ENCODE data around the gene CHMP3.
"Not testable (repeated sequence)": the region's sequence is repeated elsewhere in the genome, so short reads cannot be mapped to it uniquely, and the experiment has no call there.

CHMP3 gene

DNA sequence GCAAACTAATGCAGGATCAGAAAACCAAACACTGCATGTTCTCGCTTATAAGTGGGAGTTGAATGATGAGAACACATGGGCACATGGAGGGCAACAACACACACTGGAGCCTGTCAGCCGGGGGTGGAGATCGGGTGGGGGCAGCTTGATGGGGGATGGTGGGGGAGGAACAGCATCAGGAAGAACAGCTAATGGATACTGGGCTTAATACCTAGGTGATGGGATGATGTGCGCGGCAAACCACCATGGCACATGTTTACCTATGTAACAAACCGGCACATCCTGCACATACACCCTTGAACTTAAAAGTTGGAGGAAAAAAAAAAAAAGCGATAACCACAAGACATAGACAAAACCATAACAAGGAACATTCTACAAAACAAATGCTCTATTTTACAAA is 10.4 kb downstream of the CHMP3 start:
- intact Hi-C loops (cut with DNase I), result no loop called here
- DNase-seq, result no peak

- peak in 1 of 10 donors; percentile 67 for DNase-seq
- intact Hi-C loops (cut with DNase I), result not testable (repeated sequence)
These were observed 13.1 kb downstream of the CHMP3 start for GRCh38 chr2:86549963-86550725.

GRCh38 chr2:86549440-86549839 is 13.8 kb downstream of the CHMP3 start:
- peak in 2 of 10 donors; percentile 20 to 52 for DNase-seq
- intact Hi-C loops (cut with DNase I), result not testable (repeated sequence)

- peak in 1 of 10 donors; percentile 73 for DNase-seq
- intact Hi-C loops (cut with DNase I), result not testable (repeated sequence)
These were observed 14.3 kb downstream of the CHMP3 start for GRCh38 chr2:86548913-86549396.

GRCh38 chr2:86548165-86548912 is 14.9 kb downstream of the CHMP3 start:
- peak in 2 of 10 donors; percentile 66 to 79 for DNase-seq

DNA sequence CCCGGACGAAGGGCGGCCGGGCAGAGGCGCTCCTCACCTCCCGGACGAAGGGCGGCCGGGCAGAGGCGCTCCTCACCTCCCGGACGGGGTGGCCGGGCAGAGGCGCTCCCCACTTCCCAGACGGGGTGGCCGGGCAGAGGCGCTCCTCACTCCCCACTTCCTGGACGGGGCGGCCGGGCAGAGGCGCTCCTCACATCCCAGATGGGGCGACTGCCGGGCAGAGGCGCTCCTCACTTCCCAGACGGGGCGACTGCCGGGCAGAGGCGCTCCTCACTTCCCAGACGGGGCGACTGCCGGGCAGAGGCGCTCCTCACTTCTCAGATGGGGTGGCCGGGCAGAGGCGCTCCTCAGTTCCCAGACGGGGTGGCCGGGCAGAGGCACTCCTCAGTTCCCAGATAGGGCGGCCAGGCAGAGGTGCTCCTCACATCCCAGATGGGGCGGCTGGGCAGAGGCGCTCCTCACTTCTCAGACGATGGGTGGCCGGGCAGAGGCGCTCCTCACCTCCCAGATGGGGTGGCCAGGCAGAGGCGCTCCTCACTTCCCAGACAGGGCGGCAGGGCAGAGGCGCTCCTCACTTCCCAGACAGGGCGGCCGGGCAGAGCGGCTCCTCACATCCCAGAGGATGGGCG is 17.8 kb downstream of the CHMP3 start:
- intact Hi-C loops (cut with DNase I), result not testable (repeated sequence)
- DNase-seq, result peak in 3 of 10 donors; percentile 21 to 64 (median 64)

More at GRCh38 chr2:86548165-86548912, 14.9 kb downstream of the CHMP3 start:
- intact Hi-C loops (cut with DNase I), result not testable (repeated sequence)

DNA sequence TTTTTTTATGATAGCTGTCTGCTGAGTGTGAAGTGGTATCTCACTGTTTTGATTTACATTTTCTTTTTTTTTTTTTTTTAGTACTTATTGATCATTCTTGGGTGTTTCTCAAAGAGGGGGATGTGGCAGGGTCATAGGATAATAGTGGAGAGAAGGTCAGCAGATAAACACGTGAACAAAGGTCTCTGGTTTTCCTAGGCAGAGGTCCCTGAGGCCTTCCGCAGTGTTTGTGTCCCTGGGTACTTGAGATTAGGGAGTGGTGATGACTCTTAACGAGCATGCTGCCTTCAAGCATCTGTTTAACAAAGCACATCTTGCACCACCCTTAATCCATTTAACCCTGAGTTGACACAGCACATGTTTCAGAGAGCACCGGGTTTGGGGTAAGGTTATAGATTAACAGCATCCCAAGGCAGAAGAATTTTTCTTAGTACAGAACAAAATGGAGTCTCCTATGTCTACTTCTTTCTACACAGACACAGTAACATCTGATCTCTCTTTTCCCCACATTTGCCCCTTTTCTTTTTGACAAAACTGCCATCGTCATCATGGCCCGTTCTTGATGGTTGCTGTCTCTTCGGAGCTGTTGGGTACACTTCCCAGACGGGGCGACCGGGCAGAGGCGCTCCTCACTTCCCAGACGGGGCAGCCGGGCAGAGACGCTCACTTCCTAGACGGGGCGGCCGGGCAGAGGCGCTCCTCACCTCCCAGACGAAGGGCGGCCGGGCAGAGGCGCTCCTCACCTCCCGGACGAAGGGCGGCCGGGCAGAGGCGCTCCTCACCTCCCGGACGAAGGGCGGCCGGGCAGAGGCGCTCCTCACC is 18.8 kb downstream of the CHMP3 start:
- DNase-seq; intact Hi-C loops (cut with DNase I): not testable (repeated sequence)

GRCh38 chr2:86543793-86544192 is 19.4 kb downstream of the CHMP3 start:
- intact Hi-C loops (cut with DNase I), result no loop called here
- no peak for DNase-seq

DNA sequence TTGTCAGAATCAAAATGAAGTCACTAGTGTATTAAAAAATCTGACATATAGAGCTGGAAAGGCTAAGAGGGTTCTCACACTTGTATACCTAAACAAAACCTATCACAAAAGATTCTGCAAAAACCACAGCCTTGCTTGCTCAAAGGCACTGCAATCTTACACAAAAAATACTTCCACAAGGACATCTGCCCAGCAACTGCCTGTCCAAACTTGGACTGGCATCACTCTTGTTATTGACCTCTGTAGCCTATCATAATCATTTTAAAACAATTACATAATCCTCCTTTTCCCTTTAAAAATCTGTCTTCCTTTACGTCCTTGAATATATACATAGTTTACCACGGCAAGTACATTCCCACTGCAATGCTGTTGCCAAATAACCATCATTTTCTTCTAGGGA is 19.9 kb downstream of the CHMP3 start:
- intact Hi-C loops (cut with DNase I), result no loop called here
- DNase-seq, result no peak

- intact Hi-C loops (cut with DNase I), result no loop called here
- DNase-seq, result no peak
These were observed 20.4 kb downstream of the CHMP3 start for GRCh38 chr2:86542814-86543213.

DNA sequence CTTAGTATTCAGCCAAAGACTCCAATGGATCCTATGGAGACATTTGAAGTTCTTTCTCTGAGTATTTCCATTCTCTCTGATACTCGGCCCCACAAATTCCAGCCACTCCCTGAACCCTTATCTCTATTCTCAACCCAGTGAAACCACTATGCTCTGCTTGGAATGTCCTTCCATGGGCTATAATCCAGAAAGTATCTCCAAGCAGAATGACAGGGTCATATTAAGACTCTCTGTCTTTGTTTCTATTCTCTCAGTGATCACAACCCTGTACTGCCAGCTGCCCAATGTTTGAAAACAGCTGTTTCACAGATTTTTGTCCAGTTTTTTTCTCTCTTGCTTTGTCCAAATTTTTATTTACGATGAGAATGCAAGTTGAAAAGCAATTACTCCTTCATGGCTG is 21.9 kb downstream of the CHMP3 start:
- DNase-seq, result no peak
- intact Hi-C loops (cut with DNase I), result no loop called here

GRCh38 chr2:86533589-86533988 is 29.7 kb downstream of the CHMP3 start:
- DNase-seq, result no peak
- intact Hi-C loops (cut with DNase I), result no loop called here

- DNase-seq, result no peak
- intact Hi-C loops (cut with DNase I), result no loop called here
These were observed 37.6 kb downstream of the CHMP3 start for GRCh38 chr2:86525421-86526340.

- intact Hi-C loops (cut with DNase I), result no loop called here
- DNase-seq, result no peak
These were observed 39.8 kb downstream of the CHMP3 start for GRCh38 chr2:86523491-86523890.

DNA sequence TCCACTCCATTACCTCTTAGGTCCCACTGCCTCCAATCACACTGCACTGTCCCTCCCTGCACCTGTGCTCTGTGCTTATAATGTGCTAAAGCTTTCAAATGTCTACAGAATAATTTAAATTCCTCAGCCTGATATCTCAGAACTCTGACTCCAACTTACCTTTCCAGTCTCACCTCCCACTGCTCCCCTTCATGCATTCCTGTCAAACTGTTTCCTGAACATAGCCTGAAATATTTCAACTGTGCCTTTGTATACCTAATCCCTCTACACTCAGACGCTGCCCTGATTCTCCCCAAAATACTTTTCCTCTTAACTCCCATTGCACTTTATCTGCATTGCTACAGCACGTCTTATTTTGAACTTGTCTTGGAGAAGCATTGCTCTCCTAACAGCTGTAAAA is 40.5 kb downstream of the CHMP3 start:
- intact Hi-C loops (cut with DNase I), result no loop called here
- no peak for DNase-seq

- intact Hi-C loops (cut with DNase I), result no loop called here
- DNase-seq, result no peak
These were observed 41.3 kb downstream of the CHMP3 start for GRCh38 chr2:86521922-86522321.

- intact Hi-C loops (cut with DNase I), result no loop called here
These were observed 43.1 kb downstream of the CHMP3 start for GRCh38 chr2:86520153-86520552.

GRCh38 chr2:86519349-86519748 is 43.9 kb downstream of the CHMP3 start:
- intact Hi-C loops (cut with DNase I), result no loop called here
- DNase-seq, result no peak

More at GRCh38 chr2:86520153-86520552, 43.1 kb downstream of the CHMP3 start:
- DNase-seq, result no peak

GRCh38 chr2:86518481-86518880 is 44.8 kb downstream of the CHMP3 start:
- DNase-seq, result peak in 8 of 10 donors; percentile 28 to 90 (median 50)
- intact Hi-C loops (cut with DNase I), result no loop called here

Measured in posterior cingulate gyrus (tissue), 11 donors.